ENCODE data around the gene PRKAR1A.

The PRKAR1A gene

GRCh38 chr17:68592009-68592408 lies 79.8 kb downstream of the PRKAR1A start:
- TF ChIP-seq, protein P1, sequence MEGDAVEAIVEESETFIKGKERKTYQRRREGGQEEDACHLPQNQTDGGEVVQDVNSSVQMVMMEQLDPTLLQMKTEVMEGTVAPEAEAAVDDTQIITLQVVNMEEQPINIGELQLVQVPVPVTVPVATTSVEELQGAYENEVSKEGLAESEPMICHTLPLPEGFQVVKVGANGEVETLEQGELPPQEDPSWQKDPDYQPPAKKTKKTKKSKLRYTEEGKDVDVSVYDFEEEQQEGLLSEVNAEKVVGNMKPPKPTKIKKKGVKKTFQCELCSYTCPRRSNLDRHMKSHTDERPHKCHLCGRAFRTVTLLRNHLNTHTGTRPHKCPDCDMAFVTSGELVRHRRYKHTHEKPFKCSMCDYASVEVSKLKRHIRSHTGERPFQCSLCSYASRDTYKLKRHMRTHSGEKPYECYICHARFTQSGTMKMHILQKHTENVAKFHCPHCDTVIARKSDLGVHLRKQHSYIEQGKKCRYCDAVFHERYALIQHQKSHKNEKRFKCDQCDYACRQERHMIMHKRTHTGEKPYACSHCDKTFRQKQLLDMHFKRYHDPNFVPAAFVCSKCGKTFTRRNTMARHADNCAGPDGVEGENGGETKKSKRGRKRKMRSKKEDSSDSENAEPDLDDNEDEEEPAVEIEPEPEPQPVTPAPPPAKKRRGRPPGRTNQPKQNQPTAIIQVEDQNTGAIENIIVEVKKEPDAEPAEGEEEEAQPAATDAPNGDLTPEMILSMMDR (IDR thresholded peaks at IDR 0.05; ENCODE audit: insufficient read depth, low read length, poor library complexity, severe bottlenecking), result no peak
- no peak for TF ChIP-seq EZH2phosphoT487 (conservative IDR thresholded peaks at IDR 0.05; ENCODE audit: low read length)
- no peaks in the 10 kb centered on the region for H3K79me2 ChIP-seq (ENCODE audit: insufficient read depth, low read length)
- H4K20me1 ChIP-seq (ENCODE audit: low read depth, low read length), result no peaks in the 10 kb centered on the region
- H3K36me3 ChIP-seq (ENCODE audit: low read length), result no peaks in the 10 kb centered on the region
- no peak overlapping the region for H3K27ac ChIP-seq (ENCODE audit: low read depth, low read length)
- H2AFZ ChIP-seq (ENCODE audit: low read depth, low read length, severe bottlenecking), result no peak overlapping the region
- H3K27me3 ChIP-seq (ENCODE audit: low read length), result no peaks in the 10 kb centered on the region
- no peak overlapping the region for H3K9ac ChIP-seq (ENCODE audit: low read length)
- H3K9me2 ChIP-seq (replicated peaks; ENCODE audit: insufficient read depth, low read length), result no peaks in the 10 kb centered on the region
- no peak overlapping the region for H3K4me3 ChIP-seq (ENCODE audit: insufficient read depth, low read length, poor library complexity, severe bottlenecking)
- H3F3A ChIP-seq (ENCODE audit: insufficient read depth), result no peaks in the 10 kb centered on the region
- no peaks in the 10 kb centered on the region for H3K9me3 ChIP-seq (ENCODE audit: insufficient read depth, low read length)
- no peak overlapping the region for H3K4me2 ChIP-seq (ENCODE audit: low read depth, low read length, poor library complexity, severe bottlenecking)

DNA sequence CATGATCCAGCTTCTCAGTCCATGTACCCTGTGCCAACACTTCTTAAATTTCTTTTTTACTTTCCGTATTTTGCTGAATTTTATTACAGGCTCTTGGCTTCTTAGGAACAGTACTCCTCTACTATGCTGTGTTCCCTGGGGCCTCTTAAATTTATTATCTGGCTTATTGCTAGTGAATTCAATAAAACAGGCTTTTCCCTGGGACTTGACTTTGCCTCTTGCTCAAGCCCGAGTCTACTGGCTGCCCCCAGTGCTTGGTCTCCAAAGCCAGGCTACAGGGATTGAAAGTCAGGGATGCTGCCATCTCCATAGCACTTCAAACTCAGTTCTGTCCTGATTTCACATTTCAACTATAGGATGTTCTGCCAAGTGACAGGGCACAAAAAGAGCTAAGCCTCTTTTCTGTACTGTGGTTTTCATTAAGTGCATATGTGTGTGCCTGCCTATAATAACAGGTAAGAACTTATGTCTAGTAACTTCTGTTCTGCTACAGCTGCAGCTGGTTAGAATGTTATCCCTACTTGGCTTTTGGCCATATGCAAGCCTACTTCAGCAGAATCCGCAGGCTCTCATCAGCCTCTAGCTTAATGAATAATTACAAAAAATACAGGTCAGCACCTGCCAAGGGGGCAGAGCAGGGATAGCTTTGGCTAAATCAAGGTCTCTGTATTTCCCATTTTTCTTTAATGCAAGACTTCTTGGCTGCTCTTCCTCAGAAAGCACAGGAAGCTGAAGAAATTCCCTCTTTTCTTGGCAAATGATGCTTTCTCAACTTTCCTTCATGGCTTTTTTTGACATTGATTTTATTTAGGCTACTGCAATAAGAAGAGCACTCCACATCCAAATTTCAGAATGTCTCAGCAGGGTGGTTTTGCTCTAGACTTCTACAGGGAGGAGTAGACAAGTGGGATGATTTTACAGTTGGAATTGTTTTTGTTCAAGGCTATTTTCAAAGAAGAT lies 80.7 kb downstream of the PRKAR1A start:
- TF ChIP-seq, protein P1 (IDR thresholded peaks at IDR 0.05; ENCODE audit: insufficient read depth, low read length, poor library complexity, severe bottlenecking), result no peak
- TF ChIP-seq EZH2phosphoT487 (conservative IDR thresholded peaks at IDR 0.05; ENCODE audit: low read length), result no peak
- Histone ChIP-seq H3F3A (ENCODE audit: insufficient read depth) (no peaks in the 10 kb centered on the region), H4K20me1 (ENCODE audit: low read depth, low read length) (no peaks in the 10 kb centered on the region), H3K4me3 (ENCODE audit: insufficient read depth, low read length, poor library complexity, severe bottlenecking) (no peak overlapping the region), H3K36me3 (ENCODE audit: low read length) (no peaks in the 10 kb centered on the region), H3K79me2 (ENCODE audit: insufficient read depth, low read length) (no peaks in the 10 kb centered on the region), H3K9me2 (replicated peaks; ENCODE audit: insufficient read depth, low read length) (no peaks in the 10 kb centered on the region), H2AFZ (ENCODE audit: low read depth, low read length, severe bottlenecking) (no peak overlapping the region), H3K9ac (ENCODE audit: low read length) (no peak overlapping the region), H3K9me3 (ENCODE audit: insufficient read depth, low read length) (no peaks in the 10 kb centered on the region), H3K4me2 (ENCODE audit: low read depth, low read length, poor library complexity, severe bottlenecking) (no peak overlapping the region), H3K27me3 (ENCODE audit: low read length) (no peaks in the 10 kb centered on the region), H3K27ac (ENCODE audit: low read depth, low read length) (no peak overlapping the region)

DNA sequence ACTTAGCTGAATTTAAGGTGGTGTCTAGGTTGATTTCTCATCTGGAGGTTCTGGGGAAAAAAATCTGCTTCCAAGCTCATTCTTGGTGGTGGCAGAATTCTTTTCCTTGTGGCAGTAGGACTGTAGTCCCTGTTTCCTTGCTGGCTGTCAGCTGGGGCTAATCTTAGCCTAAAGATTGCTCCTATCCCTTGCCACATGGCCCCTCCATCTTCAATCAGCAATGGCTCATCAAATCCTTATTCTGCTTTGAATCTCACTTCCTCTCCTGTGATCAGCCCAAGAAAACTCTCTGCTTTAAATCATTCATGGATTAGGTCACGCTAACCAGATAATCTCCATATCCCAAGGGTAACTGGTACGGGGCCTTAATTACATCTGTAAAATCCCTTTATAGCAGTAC lies 82.3 kb downstream of the PRKAR1A start:
- Histone ChIP-seq H3K9ac (ENCODE audit: low read length) (no peak overlapping the region), H4K20me1 (ENCODE audit: low read depth, low read length) (no peaks in the 10 kb centered on the region), H3K9me2 (replicated peaks; ENCODE audit: insufficient read depth, low read length) (no peaks in the 10 kb centered on the region), H3K36me3 (ENCODE audit: low read length) (no peaks in the 10 kb centered on the region), H3K4me2 (ENCODE audit: low read depth, low read length, poor library complexity, severe bottlenecking) (no peak overlapping the region), H2AFZ (ENCODE audit: low read depth, low read length, severe bottlenecking) (no peak overlapping the region), H3F3A (ENCODE audit: insufficient read depth) (no peaks in the 10 kb centered on the region), H3K4me3 (ENCODE audit: insufficient read depth, low read length, poor library complexity, severe bottlenecking) (no peak overlapping the region), H3K27me3 (ENCODE audit: low read length) (no peaks in the 10 kb centered on the region), H3K79me2 (ENCODE audit: insufficient read depth, low read length) (no peaks in the 10 kb centered on the region), H3K27ac (ENCODE audit: low read depth, low read length) (no peak overlapping the region), H3K9me3 (ENCODE audit: insufficient read depth, low read length) (no peaks in the 10 kb centered on the region)
- TF ChIP-seq, protein P1 (IDR thresholded peaks at IDR 0.05; ENCODE audit: insufficient read depth, low read length, poor library complexity, severe bottlenecking), result no peak
- no peak for TF ChIP-seq EZH2phosphoT487 (conservative IDR thresholded peaks at IDR 0.05; ENCODE audit: low read length)
